ENCODE data around the gene YIF1A. TPM values are rescaled to one million over a fixed set of nuclear protein-coding genes. Genes with fewer than 3 reads are reported as not detected.

The YIF1A gene
- total and polyA plus RNA-seq, 2 donors, result 62.0 to 84.7 TPM

- DNase-seq (ENCODE audit: extremely low spot score), result no peak
- WGBS, result 66% methylated on average over 3 of the region's 3 CpGs
- no peak overlapping the region for H3K27ac ChIP-seq (ENCODE audit: low read depth)
- no peak overlapping the region for H3K4me3 ChIP-seq (ENCODE audit: low read depth, low read length)
- no peaks in the 10 kb centered on the region for H3K4me1 ChIP-seq (ENCODE audit: insufficient read depth)
- no peaks in the 10 kb centered on the region for H3K36me3 ChIP-seq (ENCODE audit: insufficient read depth)
These were observed 29.6 kb upstream of the YIF1A start for GRCh38 chr11:66318600-66318970.

DNA sequence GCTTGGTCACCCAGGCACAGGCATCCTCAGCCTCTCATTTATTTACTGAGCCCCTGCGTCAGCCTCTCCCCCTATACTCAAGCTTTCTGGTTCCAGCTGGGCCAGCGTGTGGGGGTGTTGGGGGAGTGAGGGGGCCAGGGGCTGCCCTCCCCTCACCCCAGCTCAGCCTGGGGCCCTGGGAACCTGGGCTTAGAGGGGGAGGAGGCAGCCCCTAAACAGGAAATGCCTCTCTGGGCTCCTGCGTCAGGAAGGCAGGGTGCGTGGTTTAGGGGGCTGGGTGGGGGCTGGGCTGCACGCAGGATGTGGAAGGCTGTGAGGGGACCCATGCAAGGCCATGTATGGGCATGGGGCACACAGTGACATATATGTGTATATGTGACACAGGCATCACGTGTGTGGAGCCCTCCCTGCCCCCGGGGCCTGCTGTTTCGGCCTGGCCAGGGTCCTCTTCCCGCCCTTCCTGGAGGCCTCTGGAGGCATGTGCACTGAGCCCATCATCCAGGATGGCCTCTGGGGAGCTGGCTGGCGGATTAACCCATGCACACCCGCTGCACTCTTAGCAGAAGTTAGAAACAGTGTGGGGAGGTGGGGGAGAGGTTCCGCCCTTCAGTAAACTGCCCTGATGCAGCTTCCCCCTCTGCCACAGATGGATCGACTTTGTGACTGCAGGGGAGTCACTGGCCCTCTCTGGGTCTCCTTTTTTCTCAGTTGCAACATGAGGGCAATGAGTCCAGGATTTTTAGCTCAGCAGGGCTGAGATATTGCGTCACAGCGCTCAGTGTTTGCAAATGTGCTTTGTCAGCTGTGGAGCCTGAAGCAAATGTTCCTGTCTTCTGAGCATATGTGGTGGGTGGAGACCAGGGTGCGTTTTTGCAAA is 29.0 kb upstream of the YIF1A start:
- WGBS, result 23% methylated on average over 16 of the region's 16 CpGs
- Histone ChIP-seq H3K36me3 (ENCODE audit: insufficient read depth) (no peaks in the 10 kb centered on the region), H3K27ac (ENCODE audit: low read depth) (peak overlapping the region; percentile 57), H3K4me1 (ENCODE audit: insufficient read depth) (no peaks in the 10 kb centered on the region), H3K4me3 (ENCODE audit: low read depth, low read length) (no peak overlapping the region)
- DNase-seq (ENCODE audit: extremely low spot score), result no peak

GRCh38 chr11:66317322-66317722 is 28.4 kb upstream of the YIF1A start:
- Histone ChIP-seq H3K4me1 (ENCODE audit: insufficient read depth) (no peaks in the 10 kb centered on the region), H3K27ac (ENCODE audit: low read depth) (peak overlapping the region; percentile 80), H3K4me3 (ENCODE audit: low read depth, low read length) (peak overlapping the region; percentile 55), H3K36me3 (ENCODE audit: insufficient read depth) (no peaks in the 10 kb centered on the region)
- DNase-seq (ENCODE audit: extremely low spot score), result no peak
- WGBS, result 4% methylated on average over 14 of the region's 14 CpGs

- WGBS, result 5% methylated on average over 29 of the region's 29 CpGs
- no peak for DNase-seq (ENCODE audit: extremely low spot score)
- Histone ChIP-seq H3K4me1 (ENCODE audit: insufficient read depth) (no peaks in the 10 kb centered on the region), H3K27ac (ENCODE audit: low read depth) (peak within 1 kb of the TSS; percentile 80), H3K4me3 (ENCODE audit: low read depth, low read length) (peak within 1 kb of the TSS; percentile 55), H3K36me3 (ENCODE audit: insufficient read depth) (no peaks in the 10 kb centered on the region)
These were observed 27.9 kb upstream of the YIF1A start, which contains the start of gene CD248 for GRCh38 chr11:66316849-66317251. Gene CD248, minus strand, starts transcription at chr11:66317044. Its CDS starts 17 bp downstream, at chr11:66317027.

DNA sequence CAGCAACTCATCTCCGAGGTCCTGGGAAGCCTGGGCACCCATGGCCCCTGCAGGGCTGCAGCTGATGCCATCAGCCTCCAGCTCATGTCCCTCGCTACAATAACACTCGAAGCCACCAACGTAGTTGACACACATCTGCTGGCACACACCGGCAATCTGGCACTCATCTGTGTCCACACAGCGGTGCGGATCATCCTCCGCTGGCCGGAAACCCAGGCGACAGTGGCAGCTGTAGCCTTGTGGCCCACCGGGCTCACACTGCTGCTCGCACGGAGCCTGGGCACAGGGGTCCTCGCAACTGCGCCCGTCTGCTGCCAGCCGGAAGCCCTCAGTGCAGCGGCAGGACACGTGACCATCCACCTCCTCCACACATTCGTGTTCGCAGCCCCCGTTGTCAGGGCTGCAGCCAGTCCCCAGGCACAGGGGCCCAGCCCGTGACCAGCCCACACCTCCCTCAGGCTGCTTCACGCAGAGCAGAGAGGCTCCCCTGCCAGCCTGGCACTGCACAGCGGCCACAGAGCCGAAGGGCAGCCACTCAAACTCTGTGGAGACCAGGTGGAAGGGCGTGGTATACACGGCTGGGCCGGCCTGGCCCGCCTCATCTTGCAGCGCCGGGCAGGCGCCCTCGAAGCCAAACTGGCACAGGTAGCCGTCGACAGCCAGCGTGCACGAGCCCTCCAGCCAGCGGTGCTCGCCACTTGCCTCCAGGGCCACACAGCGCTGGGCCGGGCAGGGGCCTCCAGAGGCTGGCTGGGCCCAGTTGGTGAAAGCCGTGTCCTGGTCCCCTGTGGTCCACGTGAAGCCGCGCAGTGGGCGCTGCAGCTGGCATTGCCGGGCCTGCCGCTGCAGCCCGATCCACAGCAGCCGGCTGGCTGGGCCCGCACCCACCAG is 27.2 kb upstream of the YIF1A start:
- Histone ChIP-seq H3K4me3 (ENCODE audit: low read depth, low read length) (peak overlapping the region; percentile 55), H3K27ac (ENCODE audit: low read depth) (peak overlapping the region; percentile 45), H3K4me1 (ENCODE audit: insufficient read depth) (no peaks in the 10 kb centered on the region), H3K36me3 (ENCODE audit: insufficient read depth) (no peaks in the 10 kb centered on the region)
- DNase-seq (ENCODE audit: extremely low spot score), result no peak
- 32% methylated on average over 52 of the region's 52 CpGs for WGBS

DNA sequence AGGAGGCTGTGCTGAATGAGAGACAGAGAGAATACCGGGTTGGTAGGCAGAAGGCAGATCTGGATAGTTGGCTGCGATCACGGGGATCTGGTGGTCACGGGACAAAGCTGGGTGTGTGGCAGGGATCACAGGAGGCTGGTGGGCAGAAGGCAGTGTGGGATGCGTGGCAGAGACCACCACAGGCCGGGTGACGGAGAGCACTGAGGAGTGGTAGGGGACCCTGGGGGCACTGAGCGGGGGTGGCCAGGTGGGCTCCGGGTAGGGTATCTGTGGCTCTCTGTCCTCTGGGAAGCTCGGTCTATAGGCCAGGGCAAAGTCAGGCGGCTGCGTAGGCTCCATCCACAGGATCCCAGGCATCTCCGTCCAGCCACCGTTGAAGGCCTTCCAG is 26.5 kb upstream of the YIF1A start:
- no peak for DNase-seq (ENCODE audit: extremely low spot score)
- WGBS, result 57% methylated on average over 14 of the region's 14 CpGs
- H3K27ac ChIP-seq (ENCODE audit: low read depth), result peak overlapping the region; percentile 42
- H3K4me3 ChIP-seq (ENCODE audit: low read depth, low read length), result peak overlapping the region; percentile 55
- H3K4me1 ChIP-seq (ENCODE audit: insufficient read depth), result no peaks in the 10 kb centered on the region
- H3K36me3 ChIP-seq (ENCODE audit: insufficient read depth), result no peaks in the 10 kb centered on the region

DNA sequence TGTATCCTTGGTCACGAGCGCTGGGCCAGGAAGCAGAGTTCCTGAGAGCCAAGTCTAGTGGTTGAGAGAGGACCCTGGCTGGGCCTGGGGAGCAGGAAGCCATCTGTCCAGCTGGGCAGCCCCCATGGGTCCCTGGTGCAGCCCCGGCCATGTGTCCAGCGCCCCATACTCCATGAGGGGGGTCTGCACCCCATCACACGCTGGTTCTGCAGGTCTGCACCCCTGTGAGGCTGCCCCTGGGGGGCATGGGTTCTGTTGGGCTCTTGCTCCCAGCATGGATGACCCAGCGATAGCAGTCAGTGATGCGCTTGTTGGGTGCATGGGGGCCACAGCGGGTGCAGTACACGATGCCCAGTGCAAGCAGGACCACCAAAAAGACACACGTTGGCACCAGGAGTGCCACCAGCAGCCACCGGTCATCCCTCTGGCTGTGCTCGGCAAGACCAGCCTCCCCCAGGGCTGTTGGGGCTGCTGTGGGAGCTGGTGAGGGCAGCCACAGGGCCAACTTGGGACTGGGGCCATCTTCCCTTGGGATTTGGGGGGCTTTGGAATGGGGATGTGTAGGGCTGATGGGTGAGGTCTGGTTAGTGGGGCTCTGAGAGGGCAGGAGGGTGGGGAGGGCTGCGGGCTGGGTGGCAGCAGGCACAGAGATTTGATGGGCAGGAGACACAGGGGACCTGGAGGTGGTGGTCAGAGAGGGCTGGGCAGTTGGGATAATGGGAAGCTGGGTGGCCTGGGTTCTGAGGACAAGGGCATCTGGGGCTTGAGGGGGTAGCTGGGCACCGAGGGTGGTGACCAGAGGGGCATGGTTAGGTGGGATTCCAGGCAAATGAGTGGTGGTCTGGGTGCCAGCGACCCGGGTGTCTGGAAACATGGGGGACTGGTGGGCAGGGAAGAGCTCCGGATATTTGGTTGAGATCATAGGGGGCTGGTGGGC is 25.9 kb upstream of the YIF1A start:
- Histone ChIP-seq H3K4me3 (ENCODE audit: low read depth, low read length) (no peak overlapping the region), H3K36me3 (ENCODE audit: insufficient read depth) (no peaks in the 10 kb centered on the region), H3K4me1 (ENCODE audit: insufficient read depth) (no peaks in the 10 kb centered on the region), H3K27ac (ENCODE audit: low read depth) (peak overlapping the region; percentile 42)
- DNase-seq (ENCODE audit: extremely low spot score), result no peak
- 64% methylated on average over 17 of the region's 17 CpGs for WGBS

- no peak for DNase-seq (ENCODE audit: extremely low spot score)
- Histone ChIP-seq H3K27ac (ENCODE audit: low read depth) (peak overlapping the region; percentile 86), H3K4me1 (ENCODE audit: insufficient read depth) (no peaks in the 10 kb centered on the region), H3K36me3 (ENCODE audit: insufficient read depth) (no peaks in the 10 kb centered on the region), H3K4me3 (ENCODE audit: low read depth, low read length) (no peak overlapping the region)
- WGBS, result 22% methylated on average over 1 of the region's 1 CpG
These were observed 25.2 kb upstream of the YIF1A start for GRCh38 chr11:66314186-66314501.

DNA sequence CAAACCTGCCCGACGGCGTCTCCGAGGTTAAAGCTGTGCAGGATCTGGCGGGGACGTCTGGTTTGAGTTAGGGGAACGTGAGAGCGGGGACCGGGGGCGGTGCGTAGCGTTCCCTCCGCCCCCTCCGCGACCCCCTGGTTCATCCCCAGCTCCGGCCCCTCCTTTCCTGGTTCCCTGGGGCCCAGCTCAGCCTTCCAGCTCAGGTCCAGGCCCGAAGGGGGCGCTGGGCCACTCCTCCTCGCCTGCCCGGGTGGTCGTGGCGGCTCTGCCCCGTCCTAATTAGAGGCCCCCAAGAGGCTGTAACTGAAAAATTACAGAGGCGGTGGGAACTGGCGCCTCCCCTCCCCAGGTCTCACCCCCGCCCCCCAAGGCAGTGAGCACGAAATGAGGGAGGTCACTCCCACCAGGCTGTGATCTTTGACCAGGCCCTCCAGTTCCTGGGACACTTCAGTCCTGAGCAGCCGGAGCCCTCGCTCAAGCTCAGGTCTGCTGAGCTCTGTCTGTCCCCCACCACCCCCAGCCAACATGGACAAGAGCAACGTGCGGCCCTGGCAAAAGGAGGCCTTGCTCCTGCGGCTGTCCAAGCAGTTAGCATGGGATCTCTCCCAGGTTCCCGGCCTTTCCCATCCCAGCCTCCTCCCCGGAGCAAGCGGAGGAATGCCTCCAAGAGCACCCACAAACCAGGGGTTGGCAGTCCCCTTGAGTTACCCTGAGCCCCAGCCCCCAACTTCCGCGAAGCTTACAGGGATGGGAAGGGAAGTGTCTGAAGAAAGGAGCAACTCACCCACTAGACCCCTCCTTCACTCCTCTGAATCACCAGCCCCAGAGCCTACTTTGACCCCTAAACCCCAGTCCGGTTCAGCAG is 24.6 kb upstream of the YIF1A start:
- 21% methylated on average over 38 of the region's 38 CpGs for WGBS
- Histone ChIP-seq H3K27ac (ENCODE audit: low read depth) (peak overlapping the region; percentile 86), H3K36me3 (ENCODE audit: insufficient read depth) (no peaks in the 10 kb centered on the region), H3K4me3 (ENCODE audit: low read depth, low read length) (peak overlapping the region; percentile 34), H3K4me1 (ENCODE audit: insufficient read depth) (no peaks in the 10 kb centered on the region)
- peak; percentile 70 for DNase-seq (ENCODE audit: extremely low spot score)

DNA sequence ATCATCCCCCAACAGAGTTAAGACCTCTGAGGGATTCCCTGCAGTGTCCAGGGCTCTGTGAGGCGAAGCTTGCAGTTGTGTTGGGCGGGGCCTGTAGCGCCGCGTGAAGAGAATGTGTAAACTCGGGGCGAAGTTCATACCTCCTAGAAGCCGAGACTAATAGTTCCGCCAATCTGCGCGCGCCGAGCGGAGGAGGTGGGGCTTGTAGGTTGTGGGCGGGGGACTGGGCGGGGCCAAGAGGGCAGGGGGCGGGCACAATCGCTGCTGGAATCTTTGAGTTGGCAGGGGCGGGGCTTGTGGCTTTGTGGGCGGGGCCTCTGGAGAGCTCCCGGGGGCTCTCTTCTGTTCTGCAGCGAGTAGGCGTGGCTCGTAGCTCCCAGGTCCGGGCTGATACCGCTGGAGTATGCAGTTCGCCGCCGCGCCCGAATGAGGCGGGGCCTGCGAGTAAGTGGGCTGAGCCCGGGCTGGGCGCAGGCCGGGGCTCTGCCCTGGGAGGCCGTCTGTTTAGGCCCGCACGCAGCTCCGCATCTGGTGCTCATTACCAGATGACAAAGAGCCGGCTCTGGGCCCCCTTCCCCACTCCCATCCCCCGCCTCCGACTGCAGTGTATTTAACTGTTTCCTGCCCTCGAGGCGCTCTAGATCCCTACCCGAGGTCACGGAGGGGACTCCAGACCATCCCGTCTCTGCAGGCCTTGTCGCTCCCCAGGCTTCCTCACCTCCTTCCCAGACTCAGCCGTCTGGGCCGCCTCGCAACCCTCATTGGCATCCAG is 23.8 kb upstream of the YIF1A start:
- peak; percentile 96 for DNase-seq (ENCODE audit: extremely low spot score)
- peak overlapping the region; percentile 45 for H3K4me3 ChIP-seq (ENCODE audit: low read depth, low read length)
- H3K27ac ChIP-seq (ENCODE audit: low read depth), result peak overlapping the region; percentile 86
- 1% methylated on average over 52 of the region's 52 CpGs for WGBS
- no peaks in the 10 kb centered on the region for H3K4me1 ChIP-seq (ENCODE audit: insufficient read depth)
- no peaks in the 10 kb centered on the region for H3K36me3 ChIP-seq (ENCODE audit: insufficient read depth)

GRCh38 chr11:66311965-66312548 is 23.1 kb upstream of the YIF1A start:
- Histone ChIP-seq H3K4me1 (ENCODE audit: insufficient read depth) (no peaks in the 10 kb centered on the region), H3K4me3 (ENCODE audit: low read depth, low read length) (peak overlapping the region; percentile 45), H3K27ac (ENCODE audit: low read depth) (peak overlapping the region; percentile 83), H3K36me3 (ENCODE audit: insufficient read depth) (no peaks in the 10 kb centered on the region)
- peak; percentile 81 for DNase-seq (ENCODE audit: extremely low spot score)
- under 1% methylated on average over 44 of the region's 44 CpGs for WGBS

Measured in urinary bladder (tissue), 4 donors.